Progenitor cell of endocrine pancreas (in vitro differentiated cells): Measurements from ENCODE around the gene MTR. TPM values are rescaled to one million over a fixed set of nuclear protein-coding genes. Genes with fewer than 3 reads are reported as not detected.

ENCODE experiments used
- DNase-seq: peaks from one replicate; pipeline ENCODE4 v3.0.0; 2021; ENCODE audit warnings: low spot score; ENCODE audit not compliant: unreplicated experiment
- H3K27ac Mint-ChIP-seq: 2 replicates; pipeline ENCODE4 v1.8.0; 2021; ENCODE audit warnings: mild to moderate bottlenecking, moderate library complexity, mixed read lengths
- H3K27me3 Mint-ChIP-seq: 2 replicates; pipeline ENCODE4 v1.8.0; 2021; ENCODE audit warnings: mixed read lengths
- H3K36me3 Mint-ChIP-seq: 2 replicates; pipeline ENCODE4 v1.8.0; 2022; ENCODE audit warnings: mixed read lengths; ENCODE audit not compliant: insufficient read depth
- H3K4me1 Mint-ChIP-seq: 2 replicates; pipeline ENCODE4 v1.8.0; 2021; ENCODE audit warnings: low read depth, mixed read lengths
- H3K4me3 Mint-ChIP-seq: 2 replicates; pipeline ENCODE4 v1.8.0; 2021; ENCODE audit warnings: low read depth, mild to moderate bottlenecking, moderate library complexity, mixed read lengths
- H3K9me3 Mint-ChIP-seq: 2 replicates; pipeline ENCODE4 v1.8.0; 2021; ENCODE audit warnings: low read depth, mixed read lengths
- CTCF ChIP-seq: fragments of 200-600 bp; sonication (generic); IDR thresholded peaks from one replicate; pipeline ENCODE4 v1.5.0; 2021; ENCODE audit warnings: antibody characterized with exemption, mild to moderate bottlenecking; ENCODE audit not compliant: unreplicated experiment
- long read RNA-seq: library from polyadenylated mRNA; unstranded; transcript quantifications from one replicate; pipeline ENCODE4 v2.0.0, GENCODE V29; 2020
- total RNA-seq: library from RNA; stranded (reverse); gene quantifications from 2 replicates; pipeline ENCODE4 v1.2.1, GENCODE V29; 2021

MTR gene
- total RNA-seq, result 29.7 and 32.3 TPM in 2 replicates
- long read RNA-seq, full-length matches to known transcripts, result 1 of 102 reads
- long read RNA-seq, partial matches to known transcripts, result 65 of 102 reads
- long read RNA-seq, other reads (novel, unspliced or antisense), result 36 of 102 reads

- Mint-ChIP-seq H3K27ac (peak within 1 kb of the TSS; percentile 82), H3K27me3 (peaks cover 9% of the 10 kb centered on the region), H3K4me1 (peaks cover 20% of the 10 kb centered on the region), H3K4me3 (peak within 1 kb of the TSS; percentile 87), H3K9me3 (no peaks in the 10 kb centered on the region), H3K36me3 (peaks cover 2% of the 10 kb centered on the region)
- no peak for TF ChIP-seq CTCF
- peak; percentile 88 for DNase-seq
Observed at GRCh38 chr1:236795035-236795756, at the start of gene MTR. MTR (plus strand) TSS chr1:236795292; CDS start chr1:236795704, 412 bp downstream.

GRCh38 chr1:236746785-236747184 lies 48.3 kb upstream of the MTR start:
- H3K27me3 Mint-ChIP-seq, result peaks cover 74% of the 10 kb centered on the region
- no peaks in the 10 kb centered on the region for H3K36me3 Mint-ChIP-seq
- no peaks in the 10 kb centered on the region for H3K9me3 Mint-ChIP-seq
- TF ChIP-seq CTCF, result no peak
- H3K4me1 Mint-ChIP-seq, result no peaks in the 10 kb centered on the region
- H3K4me3 Mint-ChIP-seq, result no peak overlapping the region
- H3K27ac Mint-ChIP-seq, result no peak overlapping the region
- DNase-seq, result no peak

DNA sequence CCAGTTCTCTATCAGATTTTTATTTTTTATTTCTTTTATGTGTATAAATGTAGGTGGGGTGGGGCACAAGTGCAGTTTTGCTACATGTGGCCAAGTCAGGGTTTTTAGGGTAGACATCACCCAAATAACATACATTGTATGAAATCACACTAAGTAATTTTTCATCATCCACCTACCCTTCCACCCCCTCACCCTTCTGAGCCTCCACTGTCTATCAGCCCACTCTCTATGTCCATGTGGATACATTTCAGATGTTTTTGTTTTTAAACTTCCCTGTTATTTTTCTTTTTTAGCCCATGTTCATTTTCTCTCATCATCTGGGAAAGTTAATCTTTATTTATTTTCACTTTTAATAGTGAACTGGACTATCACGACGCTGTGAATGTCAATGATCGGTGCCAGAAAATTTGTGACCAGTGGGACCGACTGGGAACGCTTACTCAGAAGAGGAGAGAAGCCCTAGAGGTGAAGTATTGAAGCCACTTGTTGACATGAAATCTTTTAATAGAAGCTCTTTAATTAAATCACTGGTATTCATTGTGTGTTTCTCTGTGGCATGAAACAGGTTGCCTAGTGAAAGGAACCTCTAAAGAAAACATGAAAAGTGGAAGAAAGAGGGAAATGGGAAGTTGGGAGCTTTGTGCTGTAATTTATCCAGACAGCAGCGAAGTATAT lies 47.6 kb upstream of the MTR start:
- Mint-ChIP-seq H3K27me3 (peaks cover 71% of the 10 kb centered on the region), H3K36me3 (no peaks in the 10 kb centered on the region), H3K9me3 (no peaks in the 10 kb centered on the region), H3K4me3 (no peak overlapping the region), H3K4me1 (no peaks in the 10 kb centered on the region), H3K27ac (no peak overlapping the region)
- no peak for DNase-seq
- TF ChIP-seq CTCF, result no peak

GRCh38 chr1:236748268-236748870 lies 46.7 kb upstream of the MTR start:
- Mint-ChIP-seq H3K36me3 (no peaks in the 10 kb centered on the region), H3K9me3 (no peaks in the 10 kb centered on the region), H3K4me3 (no peak overlapping the region), H3K27ac (no peak overlapping the region), H3K4me1 (no peaks in the 10 kb centered on the region), H3K27me3 (peaks cover 61% of the 10 kb centered on the region)
- peak; percentile 44 for TF ChIP-seq CTCF
- DNase-seq, result no peak

DNA sequence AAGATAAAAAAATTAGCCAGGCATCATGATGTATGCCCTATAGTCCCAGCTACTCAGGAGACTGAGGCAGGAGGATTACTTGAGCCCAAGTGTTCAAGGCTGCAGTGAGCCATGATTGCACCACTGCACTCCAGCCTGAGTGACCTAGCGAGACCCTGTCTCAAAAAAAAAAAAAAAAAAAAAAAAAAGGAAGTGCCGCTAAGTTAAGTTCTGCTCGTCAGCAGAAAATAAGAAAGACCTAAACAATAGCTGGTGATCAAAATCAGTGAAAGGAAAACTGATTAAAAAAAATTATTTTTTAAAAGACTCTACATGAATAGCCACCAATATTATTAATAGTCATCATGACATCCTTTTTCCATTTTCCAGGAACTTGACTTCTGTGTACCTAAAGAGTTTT lies 44.2 kb upstream of the MTR start:
- Mint-ChIP-seq H3K27me3 (peaks cover 54% of the 10 kb centered on the region), H3K9me3 (no peaks in the 10 kb centered on the region), H3K36me3 (no peaks in the 10 kb centered on the region), H3K27ac (no peak overlapping the region), H3K4me1 (peaks cover 1% of the 10 kb centered on the region), H3K4me3 (no peak overlapping the region)
- no peak for DNase-seq
- TF ChIP-seq CTCF, result no peak
